GM12878 (cell line): ENCODE data around the gene GRIK4. TPM values are rescaled to one million over a fixed set of nuclear protein-coding genes. Genes with fewer than 3 reads are reported as not detected.

ENCODE experiments used
- ATAC-seq: fragments of 200-7000 bp; cut with Tn5 transposase; 3 replicates; pipeline ENCODE4 v1.9.1; 2020; ENCODE audit warnings: mild to moderate bottlenecking, moderate library complexity
- BruUV-seq: library from RNA; stranded (reverse); fragments of 400-500 nt; replicated peaks from 2 replicates; lab custom pipeline; 2021; lab: Mats Ljungman, UMichigan
- CTCF ChIA-PET: fragments of 300-600 bp; sonication (Branson Sonifier 250); formaldehyde crosslinking; extraction: SDS; loops from one replicate; lab custom pipeline; 2021; ENCODE audit warnings: inconsistent platforms; lab: Yijun Ruan, JAX
- POLR2A ChIA-PET: fragments of 350-600 bp; formaldehyde crosslinking; extraction: SDS; loops from one replicate; lab custom pipeline; 2021; ENCODE audit warnings: inconsistent platforms; lab: Charles Lee
- RAD21 ChIA-PET: fragments of 300-600 bp; sonication (Branson Sonifier 250); formaldehyde crosslinking; loops from one replicate; lab custom pipeline; 2023; ENCODE audit warnings: antibody characterized with exemption; ENCODE audit not compliant: unreplicated experiment; lab: Charles Lee
- SMC1A ChIA-PET: fragments of 300-600 bp; sonication (Branson Sonifier 250); formaldehyde crosslinking; loops from one replicate; lab custom pipeline; 2023; ENCODE audit not compliant: unreplicated experiment, uncharacterized antibody; lab: Charles Lee
- DNase-seq: peaks from one replicate; pipeline ENCODE4 v3.0.0-alpha.2; 2011; ENCODE audit warnings: low read depth, low spot score
- FAIRE-seq: peaks from 3 replicates; lab custom pipeline; 2011; peaks lifted over from hg19 to GRCh38; lab: Jason Lieb, UNC
- H2AFZ ChIP-seq: 2 replicates; pipeline ENCODE4 v1.6.0; 2011; ENCODE audit warnings: low read depth, low read length, control low read depth; ENCODE audit not compliant: control insufficient read depth
- H3K27ac ChIP-seq: 2 replicates; pipeline ENCODE4 v1.5.1; 2011; ENCODE audit warnings: control low read depth; ENCODE audit not compliant: control insufficient read depth, insufficient read depth
- H3K27me3 ChIP-seq, 2 experiments: replicated peaks in 1 of 2; 2 replicates each; pipeline versions ENCODE4 v1.6.0 to v1.6.1; 2011; ENCODE audit warnings: low read length in 1 of 2; ENCODE audit not compliant: control insufficient read depth in 2 of 2, insufficient read depth in 2 of 2
- H3K36me3 ChIP-seq, 2 experiments: 2 replicates each; pipeline ENCODE4 v1.5.1; 2011; ENCODE audit warnings: low read length in 1 of 2; ENCODE audit not compliant: control insufficient read depth in 2 of 2, insufficient read depth in 2 of 2
- H3K4me1 ChIP-seq: 2 replicates; pipeline ENCODE4 v1.6.1; 2011; ENCODE audit warnings: mild to moderate bottlenecking, low read length, moderate library complexity, mixed read lengths; ENCODE audit not compliant: control insufficient read depth, insufficient read depth
- H3K4me2 ChIP-seq: 2 replicates; pipeline ENCODE4 v1.6.0; 2011; ENCODE audit warnings: control low read depth; ENCODE audit not compliant: control insufficient read depth, insufficient read depth
- H3K4me3 ChIP-seq: fragments of 200-600 bp; sonication (generic); 2 replicates; pipeline ENCODE4 v1.5.1; 2016
- H3K79me2 ChIP-seq: 2 replicates; pipeline ENCODE4 v1.6.0; 2011; ENCODE audit warnings: low read length; ENCODE audit not compliant: control insufficient read depth, insufficient read depth
- H3K9ac ChIP-seq: 2 replicates; pipeline ENCODE4 v1.8.0; 2011; ENCODE audit warnings: low read length, control low read depth, mixed read lengths; ENCODE audit not compliant: control insufficient read depth, insufficient read depth
- H3K9me3 ChIP-seq: replicated peaks from 3 replicates; pipeline ENCODE4 v1.5.1; 2011; ENCODE audit warnings: mild to moderate bottlenecking, low read length; ENCODE audit not compliant: control insufficient read depth, insufficient read depth
- H4K20me1 ChIP-seq: 2 replicates; pipeline ENCODE4 v1.6.0; 2011; ENCODE audit not compliant: control insufficient read depth, insufficient read depth
- ASH2L ChIP-seq: fragments of 300-600, 200-600 bp; sonication (generic); IDR thresholded peaks from 2 replicates; pipeline ENCODE4 v1.6.1; 2017; ENCODE audit warnings: low read depth, mild to moderate bottlenecking, borderline replicate concordance
- CEBPB ChIP-seq, 2 experiments: fragments of 150-350 bp in 1 of 2; IDR thresholded peaks; 2 replicates each; pipeline ENCODE4 v1.6.1; 2012 to 2014; ENCODE audit warnings: low read depth in 2 of 2, low read length in 2 of 2, borderline replicate concordance in 1 of 2, inconsistent platforms in 1 of 2
- CHD1 ChIP-seq: IDR thresholded peaks from 2 replicates; pipeline ENCODE4 v1.6.1; 2012; ENCODE audit warnings: low read depth, low read length, improper control_type of control experiment
- FOXK2 ChIP-seq: fragments of 450-650 bp; IDR thresholded peaks from 2 replicates; pipeline ENCODE4 v1.6.1; 2017; ENCODE audit warnings: mild to moderate bottlenecking, moderate library complexity
- IKZF2 ChIP-seq, 2 experiments: fragments of 450-650 bp; IDR thresholded peaks; 2 replicates each; pipeline ENCODE4 v1.6.1; 2017; ENCODE audit warnings: mild to moderate bottlenecking in 2 of 2, moderate library complexity in 2 of 2
- IRF4 ChIP-seq: IDR thresholded peaks from 2 replicates; pipeline ENCODE4 v1.6.1; 2011; ENCODE audit warnings: low read depth, low read length
- MXI1 ChIP-seq: fragments of 150-350 bp; IDR thresholded peaks from 2 replicates; pipeline ENCODE4 v1.6.1; 2011; ENCODE audit warnings: low read depth, mild to moderate bottlenecking, inconsistent platforms, low read length, improper control_type of control experiment
- RCOR1 ChIP-seq: conservative IDR thresholded peaks from 2 replicates; pipeline ENCODE4 v1.6.1; 2012; ENCODE audit warnings: low read depth, low read length, improper control_type of control experiment
- SUZ12 ChIP-seq: fragments of 200-600 bp; sonication (generic); IDR thresholded peaks from one replicate; pipeline ENCODE4 v1.6.1; 2018; ENCODE audit warnings: antibody characterized with exemption, mild to moderate bottlenecking; ENCODE audit not compliant: unreplicated experiment
- TAF1 ChIP-seq: IDR thresholded peaks from 2 replicates; pipeline ENCODE4 v1.6.1; 2011; ENCODE audit warnings: mild to moderate bottlenecking, low read depth, low read length, borderline replicate concordance
- ZBTB4 ChIP-seq: fragments of 450-650 bp; formaldehyde crosslinking; IDR thresholded peaks from 2 replicates; pipeline ENCODE4 v1.4.0; 2022; ENCODE audit warnings: mild to moderate bottlenecking, moderate library complexity
- ZNF592 ChIP-seq: fragments of 450-650 bp; IDR thresholded peaks from 2 replicates; pipeline ENCODE4 v1.6.1; 2017; ENCODE audit warnings: mild to moderate bottlenecking, moderate library complexity
- WGBS: methylation state at CpG from one replicate; pipeline ENCODE4 v1.1.6; 2016; ENCODE audit warnings: low lambda C conversion rate; ENCODE audit not compliant: insufficient replicate concordance, insufficient coverage; ENCODE audit errors: missing lambda C conversion rate; 5-methylcytosine and 5-hydroxymethylcytosine counted together
- in situ Hi-C: fragments of 300-500 bp; cut with MboI; formaldehyde crosslinking; loops from 9 replicates; pipeline ENCODE4 v1.14.3; 2018; ENCODE audit warnings: mixed read lengths
- intact Hi-C: fragments of 100-400 bp; cut with micrococcal nuclease; formaldehyde crosslinking; loops from one replicate; pipeline ENCODE4 v1.14.2; 2022; ENCODE audit not compliant: unreplicated experiment
- polyA plus RNA-seq, 11 experiments: library from polyadenylated mRNA; depleted of rRNA in 4 of 11; unstranded in 6 of 11; stranded (reverse) in 5 of 11; fragments of >200 nt; fragmentation: Nextera tagmentation in 4 of 11; fragmentation: Illumina TruSeq in 1 of 11; extraction: Ambion mirVana in 4 of 11; extraction: Trizol in 1 of 11; gene quantifications; 1 replicate in 1 of 11; 2 replicates in 10 of 11; pipeline versions ENCODE4 v1.2.1 to v1.2.3, GENCODE V29; 2011 to 2016; ENCODE audit warnings: inconsistent platforms in 2 of 11, missing spikeins in 2 of 11, low read depth in 1 of 11
- total RNA-seq, 4 experiments: library from RNA; depleted of rRNA in 3 of 4; stranded (reverse); fragments of >200 nt in 3 of 4; fragmentation: Illumina TruSeq in 1 of 4; extraction: Trizol in 1 of 4; gene quantifications; 2 replicates each; pipeline versions ENCODE4 v1.2.1 to v1.2.3, GENCODE V29; 2013 to 2021
- TF ChIP-seq, protein P1 (sequence below): fragments of 150-350 bp; IDR thresholded peaks from 2 replicates; pipeline ENCODE4 v1.6.1; 2016; ENCODE audit warnings: low read depth, low read length

Gene GRIK4
- total and polyA plus RNA-seq, 10 of the 15 experiments (the other 5 are each of a cell fraction or from before 2014, with no cell fraction given): 0.33 to 3.6 (median 0.72) TPM

DNA sequence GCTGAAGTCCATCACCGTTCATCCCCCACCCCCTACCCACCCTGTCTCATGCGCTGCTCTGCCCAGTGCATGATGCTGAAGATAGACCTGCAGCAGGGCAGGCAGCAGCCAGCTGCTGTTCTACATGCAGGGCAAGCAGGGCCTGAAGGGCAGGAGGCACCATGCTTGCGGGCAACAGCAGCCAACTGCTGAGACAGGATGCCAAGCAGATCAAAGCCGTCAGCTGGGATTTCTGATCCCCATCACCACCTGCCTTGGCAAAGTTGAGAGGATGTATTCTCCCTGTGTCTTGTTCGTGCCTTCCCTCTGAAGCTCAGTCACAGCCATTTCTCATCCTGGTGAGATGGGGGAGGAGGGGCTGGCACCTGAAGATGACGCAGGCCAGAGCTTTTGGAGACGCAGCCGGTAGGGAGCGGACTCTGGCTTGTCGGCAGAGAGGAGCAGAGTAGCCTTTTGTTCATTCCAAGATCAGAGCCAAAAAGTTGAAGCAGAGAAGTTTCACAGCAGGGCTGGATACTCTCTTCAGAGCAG is 227.0 kb downstream of the GRIK4 start:
- ChIA-PET RAD21 (no interaction called here), CTCF (no interaction called here), SMC1A (no interaction called here), POLR2A (no interaction called here)
- intact Hi-C loops: no loop called here
- ATAC-seq: no peak
- H3K4me1 ChIP-seq: no peaks in the 10 kb centered on the region
- in situ Hi-C loops: no loop called here
- no TSS peak for BruUV-seq
- FAIRE-seq: no peak
- H3K79me2 ChIP-seq: no peaks in the 10 kb centered on the region
- H3K9me3 ChIP-seq: no peaks in the 10 kb centered on the region
- no peak overlapping the region for H2AFZ ChIP-seq
- TF ChIP-seq ZBTB4 (CRISPR knock-in tag): no peak
- no peak for TF ChIP-seq ZNF592
- TF ChIP-seq ASH2L: no peak
- TF ChIP-seq SUZ12: no peak
- TF ChIP-seq, protein P1, sequence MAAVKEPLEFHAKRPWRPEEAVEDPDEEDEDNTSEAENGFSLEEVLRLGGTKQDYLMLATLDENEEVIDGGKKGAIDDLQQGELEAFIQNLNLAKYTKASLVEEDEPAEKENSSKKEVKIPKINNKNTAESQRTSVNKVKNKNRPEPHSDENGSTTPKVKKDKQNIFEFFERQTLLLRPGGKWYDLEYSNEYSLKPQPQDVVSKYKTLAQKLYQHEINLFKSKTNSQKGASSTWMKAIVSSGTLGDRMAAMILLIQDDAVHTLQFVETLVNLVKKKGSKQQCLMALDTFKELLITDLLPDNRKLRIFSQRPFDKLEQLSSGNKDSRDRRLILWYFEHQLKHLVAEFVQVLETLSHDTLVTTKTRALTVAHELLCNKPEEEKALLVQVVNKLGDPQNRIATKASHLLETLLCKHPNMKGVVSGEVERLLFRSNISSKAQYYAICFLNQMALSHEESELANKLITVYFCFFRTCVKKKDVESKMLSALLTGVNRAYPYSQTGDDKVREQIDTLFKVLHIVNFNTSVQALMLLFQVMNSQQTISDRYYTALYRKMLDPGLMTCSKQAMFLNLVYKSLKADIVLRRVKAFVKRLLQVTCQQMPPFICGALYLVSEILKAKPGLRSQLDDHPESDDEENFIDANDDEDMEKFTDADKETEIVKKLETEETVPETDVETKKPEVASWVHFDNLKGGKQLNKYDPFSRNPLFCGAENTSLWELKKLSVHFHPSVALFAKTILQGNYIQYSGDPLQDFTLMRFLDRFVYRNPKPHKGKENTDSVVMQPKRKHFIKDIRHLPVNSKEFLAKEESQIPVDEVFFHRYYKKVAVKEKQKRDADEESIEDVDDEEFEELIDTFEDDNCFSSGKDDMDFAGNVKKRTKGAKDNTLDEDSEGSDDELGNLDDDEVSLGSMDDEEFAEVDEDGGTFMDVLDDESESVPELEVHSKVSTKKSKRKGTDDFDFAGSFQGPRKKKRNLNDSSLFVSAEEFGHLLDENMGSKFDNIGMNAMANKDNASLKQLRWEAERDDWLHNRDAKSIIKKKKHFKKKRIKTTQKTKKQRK: no peak
- TF ChIP-seq FOXK2: no peak
- no peak for TF ChIP-seq IRF4
- TF ChIP-seq CHD1: no peak
- no peak for TF ChIP-seq TAF1
- no peak for TF ChIP-seq MXI1
- TF ChIP-seq IKZF2 (IDR thresholded peaks at IDR 0.05): no peak
- TF ChIP-seq RCOR1: no peak
- TF ChIP-seq CEBPB (IDR thresholded peaks at IDR 0.05; ENCODE audit: borderline replicate concordance in 1 of 2, low read depth in 2 of 2, low read length in 2 of 2): no peak
- no peaks in the 10 kb centered on the region for H4K20me1 ChIP-seq
- no peak overlapping the region for H3K27ac ChIP-seq
- 58% methylated on average over 10 of the region's 10 CpGs for WGBS
- DNase-seq: no peak
- no peaks in the 10 kb centered on the region for H3K27me3 ChIP-seq
- no peak overlapping the region for H3K9ac ChIP-seq
- H3K36me3 ChIP-seq: no peaks in the 10 kb centered on the region; a peak in 1 of 4 replicates
- H3K4me3 ChIP-seq: no peak overlapping the region
- no peak overlapping the region for H3K4me2 ChIP-seq
